Measurements from ENCODE around the gene A1BG. TPM values are rescaled to one million over a fixed set of nuclear protein-coding genes. Genes with fewer than 3 reads are reported as not detected.

A1BG gene
- polyA plus RNA-seq, 1 experiment = 15.5 TPM

- POLR2A ChIA-PET = no interaction called here
- Histone ChIP-seq H3K4me3 (ENCODE audit: low read depth, low read length) (no peak overlapping the region), H3K27me3 (ENCODE audit: control insufficient read depth, insufficient read depth, low read length) (no peaks in the 10 kb centered on the region), H3K36me3 (ENCODE audit: control insufficient read depth, insufficient read depth, low read length) (peaks cover 3% of the 10 kb centered on the region)
- DNase-seq (ENCODE audit: low read depth) = no peak
- CTCF ChIA-PET = no interaction called here
- no peak for TF ChIP-seq CTCF (IDR thresholded peaks at IDR 0.05; ENCODE audit: insufficient read depth, low read depth, low read length)
Measured at GRCh38 chr19:58307736-58308135, 45.6 kb downstream of the A1BG start.

GRCh38 chr19:58305932-58306323 lies 47.4 kb downstream of the A1BG start:
- POLR2A ChIA-PET = no interaction called here
- Histone ChIP-seq H3K36me3 (ENCODE audit: control insufficient read depth, insufficient read depth, low read length) (peaks cover 5% of the 10 kb centered on the region), H3K4me3 (ENCODE audit: low read depth, low read length) (peak overlapping the region; percentile 88), H3K27me3 (ENCODE audit: control insufficient read depth, insufficient read depth, low read length) (no peaks in the 10 kb centered on the region)
- DNase-seq (ENCODE audit: low read depth) = no peak
- CTCF ChIA-PET = no interaction called here
- no peak for TF ChIP-seq CTCF (IDR thresholded peaks at IDR 0.05; ENCODE audit: insufficient read depth, low read depth, low read length)

GRCh38 chr19:58305065-58305931 lies 48.0 kb downstream of the A1BG start, which contains the start of gene ERVK3-1:
Gene ERVK3-1 (plus strand): TSS chr19:58305377. CDS start chr19:58312169, 6,792 bp downstream.
- Histone ChIP-seq H3K36me3 (ENCODE audit: control insufficient read depth, insufficient read depth, low read length) (peaks cover 10% of the 10 kb centered on the region), H3K4me3 (ENCODE audit: low read depth, low read length) (peak within 1 kb of the TSS; percentile 88), H3K27me3 (ENCODE audit: control insufficient read depth, insufficient read depth, low read length) (no peaks in the 10 kb centered on the region)
- ChIA-PET CTCF (no interaction called here), POLR2A (interaction anchor here (0.5 kb wide), 1 partner anchor 21 kb away, joined by 5 read pairs; no protein-coding TSS in a partner anchor)
- peak; percentile 8; the same call in 1 of the 2 replicates for TF ChIP-seq CTCF (IDR thresholded peaks at IDR 0.05; ENCODE audit: insufficient read depth, low read depth, low read length)
- peak; percentile 84 for DNase-seq (ENCODE audit: low read depth)

GRCh38 chr19:58304748-58305064 lies 48.6 kb downstream of the A1BG start:
- Histone ChIP-seq H3K36me3 (ENCODE audit: control insufficient read depth, insufficient read depth, low read length) (peaks cover 12% of the 10 kb centered on the region), H3K27me3 (ENCODE audit: control insufficient read depth, insufficient read depth, low read length) (no peaks in the 10 kb centered on the region), H3K4me3 (ENCODE audit: low read depth, low read length) (peak overlapping the region; percentile 88)
- no peak for TF ChIP-seq CTCF (IDR thresholded peaks at IDR 0.05; ENCODE audit: insufficient read depth, low read depth, low read length)
- no peak for DNase-seq (ENCODE audit: low read depth)
- ChIA-PET POLR2A (no interaction called here), CTCF (no interaction called here)

- POLR2A ChIA-PET = no interaction called here
Measured at GRCh38 chr19:58304255-58304654, 49.0 kb downstream of the A1BG start.

More at GRCh38 chr19:58304255-58304654, 49.0 kb downstream of the A1BG start:
- Histone ChIP-seq H3K36me3 (ENCODE audit: control insufficient read depth, insufficient read depth, low read length) (peaks cover 13% of the 10 kb centered on the region), H3K27me3 (ENCODE audit: control insufficient read depth, insufficient read depth, low read length) (no peaks in the 10 kb centered on the region), H3K4me3 (ENCODE audit: low read depth, low read length) (no peak overlapping the region)
- TF ChIP-seq CTCF (IDR thresholded peaks at IDR 0.05; ENCODE audit: insufficient read depth, low read depth, low read length) = no peak
- no peak for DNase-seq (ENCODE audit: low read depth)
- CTCF ChIA-PET = no interaction called here
